Activated T-cell treated with anti-CD3 and anti-CD28 coated beads, Interleukin-2, amount 50 U/mL, for 1 hour (primary cell): ENCODE data around the gene SUCNR1.
"Not testable (repeated sequence)": the region's sequence is repeated elsewhere in the genome, so short reads cannot be mapped to it uniquely, and the experiment has no call there.

Source experiments
- DNase-seq: peaks from one replicate; pipeline ENCODE4 v3.0.0-alpha.2; 2020

Gene SUCNR1

DNA sequence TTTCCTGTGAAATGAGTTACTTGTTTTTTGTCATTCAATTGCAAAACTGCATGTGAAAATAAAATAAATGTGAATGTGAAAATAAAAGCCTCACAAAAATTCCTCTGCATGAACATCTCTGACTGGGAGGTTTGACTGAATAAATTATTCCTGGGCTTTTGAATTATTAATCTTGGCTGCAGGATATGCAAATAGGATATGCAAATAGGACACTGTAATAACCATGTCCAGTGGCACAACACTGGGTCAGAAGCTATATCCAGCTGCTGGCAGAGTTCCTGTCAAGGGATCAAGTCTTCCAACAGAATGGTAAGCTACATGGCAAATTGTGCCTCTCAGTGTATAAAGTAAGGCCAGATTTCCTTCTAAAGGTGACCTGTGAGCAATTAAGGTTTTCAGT is at the start of gene SUCNR1:
TSS of gene SUCNR1 (plus strand) at position 246 of the 400 bp plus-strand sequence. CDS start 6,250 bp downstream, outside the sequence.
- no peak for DNase-seq

- no peak for DNase-seq
Observed at GRCh38 chr3:151827816-151828215, 45.6 kb upstream of the SUCNR1 start.

GRCh38 chr3:151835751-151836525 is 37.5 kb upstream of the SUCNR1 start:
- no peak for DNase-seq

GRCh38 chr3:151837057-151837456 is 36.4 kb upstream of the SUCNR1 start:
- DNase-seq = no peak

DNA sequence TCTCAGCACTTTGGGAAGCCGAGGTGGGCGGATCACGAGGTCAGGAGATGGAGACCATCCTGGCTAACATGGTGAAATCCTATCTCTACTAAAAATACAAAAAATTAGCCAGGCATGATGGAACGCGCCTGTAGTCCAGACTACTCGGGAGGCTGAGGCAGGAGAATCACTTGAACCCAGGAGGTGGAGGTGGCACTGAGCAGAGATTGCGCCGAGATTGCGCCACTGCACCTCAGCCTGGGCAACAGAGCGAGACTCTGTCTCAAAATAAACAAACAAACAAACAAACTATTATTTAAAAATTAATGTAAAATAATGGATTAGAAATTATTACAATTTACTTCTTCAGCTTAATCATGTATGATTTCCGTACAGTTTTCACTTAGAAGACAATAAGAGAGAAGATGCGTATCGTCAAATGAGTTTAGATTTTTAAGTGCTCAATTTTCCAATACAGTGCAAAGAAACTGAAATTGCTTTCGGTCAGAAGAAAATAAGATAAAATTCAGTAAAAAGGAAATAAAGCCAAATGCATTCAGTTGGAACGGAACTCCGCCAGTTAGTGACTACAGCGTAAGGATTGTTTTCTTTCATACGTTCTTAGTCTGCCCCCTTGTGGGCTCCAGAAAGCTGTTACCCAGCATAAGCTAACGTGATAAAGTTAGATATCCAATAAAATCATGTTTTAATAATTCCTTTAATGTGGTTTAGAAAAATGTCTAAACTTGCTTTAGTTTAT is 34.7 kb upstream of the SUCNR1 start:
- no peak for DNase-seq

DNA sequence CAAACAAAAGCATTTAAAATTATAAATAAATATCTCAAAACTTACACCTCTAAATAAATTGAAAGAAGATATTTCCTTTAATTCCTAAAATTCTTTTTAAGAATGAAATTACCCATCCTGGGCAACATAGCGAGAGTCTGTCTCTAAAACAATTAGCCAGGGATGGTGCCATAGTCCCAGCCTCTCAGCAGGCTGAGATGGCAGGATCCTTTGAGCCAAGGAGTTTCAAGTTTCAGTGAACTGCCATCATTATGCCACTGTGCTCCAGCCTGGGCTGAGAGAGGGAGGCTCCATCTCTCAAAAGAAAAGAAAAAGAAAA is 34.2 kb upstream of the SUCNR1 start:
- DNase-seq = no peak

DNA sequence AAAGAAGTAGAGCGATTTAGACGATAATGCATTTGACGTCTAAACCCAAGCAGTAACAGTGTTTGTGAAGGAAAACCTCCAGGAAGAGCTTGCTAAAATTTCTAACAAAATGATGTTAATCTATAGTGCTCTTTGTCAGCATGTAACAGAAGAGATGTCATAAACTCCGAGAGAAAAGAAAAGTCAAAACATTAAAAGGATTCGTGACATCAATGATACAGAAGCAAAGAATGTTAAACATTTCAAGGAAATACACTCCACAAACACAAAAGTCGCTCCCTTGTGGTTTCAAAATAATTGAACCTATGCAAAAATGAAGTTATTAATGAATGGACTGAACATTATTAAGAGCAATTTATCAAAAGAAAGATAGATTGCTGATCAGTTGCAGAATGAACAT is 31.6 kb upstream of the SUCNR1 start:
- DNase-seq = no peak

- no peak for DNase-seq
Observed at GRCh38 chr3:151843275-151843674, 30.2 kb upstream of the SUCNR1 start.

DNA sequence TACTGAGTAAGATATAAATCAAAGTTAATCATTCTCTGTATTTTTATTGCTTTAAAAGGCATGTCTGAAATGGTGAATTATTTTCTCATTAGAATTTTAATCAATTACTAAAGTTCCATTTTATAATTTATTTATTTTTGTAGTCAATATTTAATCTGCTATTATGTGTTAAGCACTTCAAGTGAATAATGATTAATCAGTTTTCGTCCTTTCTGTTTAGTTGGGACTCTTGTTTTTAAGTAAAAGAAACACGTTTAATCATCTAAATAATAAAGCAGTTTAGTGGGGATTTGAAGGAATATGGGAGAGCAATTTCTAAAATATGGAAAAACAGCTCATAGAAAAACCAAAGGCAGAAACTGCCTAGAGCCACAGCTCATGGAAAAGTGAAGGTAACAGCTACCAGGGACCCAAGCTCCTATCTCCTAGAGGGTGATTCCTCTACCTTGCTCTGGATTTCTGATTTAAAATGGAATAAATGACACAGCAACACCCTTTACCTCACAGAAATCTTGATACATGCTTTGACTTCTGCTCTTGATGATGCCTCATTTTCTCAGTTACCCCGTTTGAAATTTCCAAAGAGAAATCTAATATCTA is 28.0 kb upstream of the SUCNR1 start:
- no peak for DNase-seq

- not testable (repeated sequence) for DNase-seq
Observed at GRCh38 chr3:151850065-151850464, 23.4 kb upstream of the SUCNR1 start.

DNA sequence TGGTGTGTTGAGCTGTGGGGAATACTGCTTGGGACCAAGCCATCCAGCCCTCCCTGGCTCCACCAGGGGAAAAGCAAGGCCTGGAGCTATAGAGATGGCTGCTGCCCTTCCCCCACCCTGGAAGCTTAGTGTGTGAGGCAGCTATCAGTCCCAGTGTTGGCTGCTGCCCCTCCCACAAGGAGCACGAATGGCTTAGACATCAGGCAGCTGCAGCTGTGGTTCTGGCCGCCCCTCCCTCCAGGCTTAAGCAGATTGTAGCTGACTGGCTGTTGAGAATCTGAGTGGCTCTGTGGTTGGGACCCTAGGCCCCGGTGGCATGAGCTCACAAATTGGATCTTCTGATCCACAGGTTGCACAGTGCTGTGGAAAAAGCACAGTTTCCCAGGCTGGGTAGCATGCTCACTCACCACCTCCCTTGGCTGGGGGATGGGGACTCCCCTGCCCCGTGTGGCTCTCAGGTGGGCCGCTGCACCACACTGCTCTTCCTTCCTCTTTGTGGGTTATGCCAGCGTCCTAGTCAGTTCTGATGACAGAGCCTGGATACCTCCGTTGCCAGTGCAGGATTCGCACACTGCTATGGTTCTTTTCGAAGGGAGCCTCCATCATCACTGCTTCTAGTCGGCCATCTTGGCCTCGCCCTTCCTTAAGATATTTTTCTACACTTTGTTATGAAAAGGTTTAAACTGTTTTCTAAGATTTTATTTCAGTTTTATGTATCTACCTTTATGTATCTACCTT is 21.2 kb upstream of the SUCNR1 start:
- DNase-seq = no peak

GRCh38 chr3:151856118-151856517 is 17.3 kb upstream of the SUCNR1 start:
- no peak for DNase-seq

DNA sequence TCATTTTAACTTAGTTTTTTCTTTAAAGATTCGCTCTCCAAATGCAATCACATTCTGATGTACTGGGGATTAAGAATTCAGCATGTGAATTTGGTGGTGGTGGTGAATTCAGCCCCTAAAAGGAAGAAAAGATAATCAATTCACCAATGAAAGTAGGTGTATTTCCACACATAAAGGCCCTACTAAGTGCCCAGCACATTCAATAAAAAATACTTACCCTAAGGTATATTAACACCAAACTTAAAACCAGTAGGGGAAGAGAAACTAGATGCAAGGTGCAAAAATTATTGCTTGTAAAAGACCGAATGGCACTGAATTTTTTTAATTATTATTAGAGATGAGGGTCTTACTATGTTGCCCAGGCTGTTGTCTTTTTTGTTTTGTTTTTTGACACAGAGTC is 16.8 kb upstream of the SUCNR1 start:
- no peak for DNase-seq

DNA sequence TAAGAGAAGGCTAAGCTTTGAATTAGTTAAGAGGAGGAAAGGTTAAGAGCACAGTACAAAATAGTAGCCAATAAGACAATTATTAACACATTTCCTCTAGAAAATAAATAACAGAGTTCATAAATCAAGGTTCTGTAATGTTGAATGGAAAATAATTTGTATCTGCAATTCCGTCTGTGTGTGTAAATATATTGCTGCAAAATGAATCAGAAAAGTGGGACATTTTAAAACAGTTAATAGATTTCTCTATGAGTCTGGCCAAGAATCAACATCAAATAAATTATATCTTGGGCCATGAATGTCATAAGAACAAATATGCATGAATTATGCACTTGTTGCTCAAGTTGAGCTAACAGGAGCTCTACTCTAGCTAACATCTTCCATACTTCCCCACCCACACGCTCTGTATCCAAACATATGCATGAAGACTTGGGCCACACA is 14.2 kb upstream of the SUCNR1 start:
- DNase-seq = no peak

GRCh38 chr3:151859905-151860304 is 13.5 kb upstream of the SUCNR1 start:
- no peak for DNase-seq

DNA sequence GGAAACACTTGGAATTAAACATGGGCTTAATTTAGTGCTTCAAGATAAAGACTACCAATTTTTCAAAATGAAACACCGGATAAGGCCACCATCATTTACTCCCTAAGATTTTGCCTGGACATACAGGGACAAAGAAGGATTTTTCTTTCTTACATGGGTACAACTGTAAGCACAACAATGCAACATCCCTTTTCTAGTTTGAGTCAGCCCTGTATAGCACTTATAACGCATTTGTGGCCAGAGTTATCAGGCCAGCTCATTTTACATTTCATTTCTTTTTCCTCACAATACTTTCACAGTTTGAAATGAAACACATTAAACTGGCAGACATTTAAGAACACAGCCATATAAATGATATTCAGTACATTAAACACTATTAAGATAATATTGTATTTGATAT is 9.8 kb upstream of the SUCNR1 start:
- DNase-seq = no peak

- DNase-seq = no peak
Observed at GRCh38 chr3:151864423-151865101, 8.9 kb upstream of the SUCNR1 start.

GRCh38 chr3:151866711-151867410 is 6.6 kb upstream of the SUCNR1 start:
- DNase-seq = no peak

- no peak for DNase-seq
Observed at GRCh38 chr3:151867666-151868065, 5.8 kb upstream of the SUCNR1 start.

DNA sequence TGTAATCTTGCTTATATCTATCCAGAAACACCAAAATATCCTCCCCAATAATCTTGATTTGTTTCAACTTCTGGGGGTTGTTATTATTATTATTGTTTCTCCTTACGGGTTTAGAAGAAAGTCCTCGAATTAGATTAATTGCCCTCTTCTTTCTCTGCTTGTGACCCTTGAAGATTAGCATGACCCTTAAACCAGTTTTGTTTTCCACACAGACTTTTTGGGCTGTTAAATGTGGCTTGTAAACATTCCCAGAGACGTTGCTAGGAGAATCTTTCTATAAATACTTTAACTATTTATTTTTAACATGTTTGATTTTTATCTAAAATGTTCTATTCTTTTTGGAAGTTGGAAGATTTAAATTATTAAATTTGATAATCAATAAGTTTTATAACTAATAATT is 4.3 kb upstream of the SUCNR1 start:
- DNase-seq = no peak

DNA sequence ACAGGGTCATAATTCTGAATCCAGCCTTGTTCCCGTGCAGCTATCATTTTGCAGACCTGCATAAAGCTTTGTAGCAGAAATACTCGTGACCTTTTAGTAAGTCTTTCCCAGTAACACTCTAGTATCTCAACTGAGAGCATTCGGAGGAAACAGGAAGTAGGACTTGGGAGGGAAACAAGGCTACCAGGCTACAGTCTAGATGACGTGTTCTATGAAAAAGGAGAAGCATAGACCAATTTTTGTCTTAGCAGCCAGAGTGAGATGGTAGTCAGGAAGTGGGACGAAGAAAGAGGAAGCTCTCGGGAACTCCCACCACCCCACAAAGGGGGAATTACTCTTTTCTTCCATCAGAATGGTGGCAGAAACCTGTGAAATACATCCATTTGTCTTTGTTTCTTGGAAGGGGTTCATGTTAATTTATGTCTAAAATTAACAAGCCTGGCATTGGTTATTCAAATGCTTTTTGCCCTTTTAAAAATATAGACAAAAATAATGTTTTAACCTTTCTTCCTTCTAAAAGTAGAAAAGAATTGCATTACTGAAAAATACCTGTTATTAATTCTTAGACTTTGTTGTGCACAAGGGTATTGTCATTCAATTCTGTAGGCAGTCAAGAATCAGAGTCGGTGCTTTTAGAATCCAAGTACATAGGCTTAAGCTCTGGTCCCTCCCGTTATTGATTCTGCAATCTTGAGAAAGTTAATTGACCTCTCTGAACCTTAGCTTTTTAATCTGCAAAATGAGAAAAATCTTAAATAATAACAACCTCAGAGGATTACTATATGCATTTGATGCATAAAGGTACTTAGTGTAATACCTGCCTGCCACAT is 1.6 kb upstream of the SUCNR1 start:
- no peak for DNase-seq
